ENCODE data around the gene SSX2IP. TPM values are rescaled to one million over a fixed set of nuclear protein-coding genes. Genes with fewer than 3 reads are reported as not detected.
A peak's percentile ranks its signal among the peaks of the same experiment; 100 is the strongest.

Gene SSX2IP
- total and polyA plus RNA-seq, 2 experiments from 2014 or later, result 23.2 to 28.4 TPM

GRCh38 chr1:84704872-84705417 lies 14.7 kb upstream of the SSX2IP start:
- Histone ChIP-seq H2AFZ (peak overlapping the region; percentile 44), H3K9me2 (ENCODE audit: insufficient read depth) (peaks cover 15% of the 10 kb centered on the region), H3K27ac (ENCODE audit: low read depth) (no peak overlapping the region), H3K4me2 (peak overlapping the region; percentile 29), H3K36me3 (ENCODE audit: insufficient read depth) (no peaks in the 10 kb centered on the region), H3F3A (replicated peaks; ENCODE audit: low read depth) (no peaks in the 10 kb centered on the region), H3K4me3 (no peak overlapping the region), H4K20me1 (replicated peaks; ENCODE audit: insufficient read depth) (no peaks in the 10 kb centered on the region), H3K27me3 (ENCODE audit: insufficient read depth) (no peaks in the 10 kb centered on the region), H3K4me1 (ENCODE audit: insufficient read depth) (peaks cover 34% of the 10 kb centered on the region), H3K79me2 (replicated peaks; ENCODE audit: insufficient read depth) (no peaks in the 10 kb centered on the region)
- no peak for TF ChIP-seq CREB1 (CRISPR knock-in tag; IDR thresholded peaks at IDR 0.05; ENCODE audit: low read depth)
- no peak for TF ChIP-seq STAT1 (IDR thresholded peaks at IDR 0.05; ENCODE audit: unreplicated experiment)
- TF ChIP-seq EZH2 (IDR thresholded peaks at IDR 0.05; ENCODE audit: low read depth, unreplicated experiment), result no peak
- TF ChIP-seq ZNF462 (CRISPR knock-in tag; IDR thresholded peaks at IDR 0.05), result peak; percentile 86
- TF ChIP-seq ZNF331 (CRISPR knock-in tag; IDR thresholded peaks at IDR 0.05; ENCODE audit: low read depth), result no peak
- no peaks in the 10 kb centered on the region for H3K27me3 Mint-ChIP-seq (ENCODE audit: insufficient read depth, low read depth, poor library complexity)
- ATAC-seq (peak; percentile 71), DNase-seq (ENCODE audit: low spot score) (no peak)
- H3K9me3 Mint-ChIP-seq, result no peaks in the 10 kb centered on the region
- H3K4me1 Mint-ChIP-seq, result peaks cover 19% of the 10 kb centered on the region
- H3K36me3 Mint-ChIP-seq (ENCODE audit: low read depth), result no peaks in the 10 kb centered on the region
- H3K4me3 Mint-ChIP-seq, result no peak overlapping the region
- no peak overlapping the region for H3K27ac Mint-ChIP-seq

GRCh38 chr1:84703431-84703830 lies 13.2 kb upstream of the SSX2IP start:
- H3K4me3 Mint-ChIP-seq, result no peak overlapping the region
- no peak for TF ChIP-seq CREB1 (CRISPR knock-in tag; IDR thresholded peaks at IDR 0.05; ENCODE audit: low read depth)
- Histone ChIP-seq H2AFZ (no peak overlapping the region), H3K27me3 (ENCODE audit: insufficient read depth) (no peaks in the 10 kb centered on the region), H3K36me3 (ENCODE audit: insufficient read depth) (no peaks in the 10 kb centered on the region), H3K4me1 (ENCODE audit: insufficient read depth) (peaks cover 44% of the 10 kb centered on the region), H3K9me2 (ENCODE audit: insufficient read depth) (peaks cover 11% of the 10 kb centered on the region), H3K4me2 (no peak overlapping the region), H3F3A (replicated peaks; ENCODE audit: low read depth) (no peaks in the 10 kb centered on the region; the same call in 1 of the 2 replicates), H4K20me1 (replicated peaks; ENCODE audit: insufficient read depth) (no peaks in the 10 kb centered on the region), H3K4me3 (no peak overlapping the region), H3K79me2 (replicated peaks; ENCODE audit: insufficient read depth) (no peaks in the 10 kb centered on the region), H3K27ac (ENCODE audit: low read depth) (no peak overlapping the region)
- H3K27me3 Mint-ChIP-seq (ENCODE audit: insufficient read depth, low read depth, poor library complexity), result no peaks in the 10 kb centered on the region
- ATAC-seq (no peak), DNase-seq (ENCODE audit: low spot score) (no peak)
- peaks cover 33% of the 10 kb centered on the region for H3K4me1 Mint-ChIP-seq
- no peaks in the 10 kb centered on the region for H3K36me3 Mint-ChIP-seq (ENCODE audit: low read depth)
- H3K9me3 Mint-ChIP-seq, result no peaks in the 10 kb centered on the region; the same call in 2 of the 3 replicates
- no peak overlapping the region for H3K27ac Mint-ChIP-seq
